UCSD-AML1 (cell line): ENCODE data around the gene MPHOSPH6.
"Not testable (repeated sequence)": the region's sequence is repeated elsewhere in the genome, so short reads cannot be mapped to it uniquely, and the experiment has no call there.

Experiments used
- DNase-seq: peaks from one replicate; lab custom pipeline; 2025; ENCODE audit not compliant: unreplicated experiment; lab: John Stamatoyannopoulos, UW

The MPHOSPH6 gene, protein sequence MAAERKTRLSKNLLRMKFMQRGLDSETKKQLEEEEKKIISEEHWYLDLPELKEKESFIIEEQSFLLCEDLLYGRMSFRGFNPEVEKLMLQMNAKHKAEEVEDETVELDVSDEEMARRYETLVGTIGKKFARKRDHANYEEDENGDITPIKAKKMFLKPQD

DNA sequence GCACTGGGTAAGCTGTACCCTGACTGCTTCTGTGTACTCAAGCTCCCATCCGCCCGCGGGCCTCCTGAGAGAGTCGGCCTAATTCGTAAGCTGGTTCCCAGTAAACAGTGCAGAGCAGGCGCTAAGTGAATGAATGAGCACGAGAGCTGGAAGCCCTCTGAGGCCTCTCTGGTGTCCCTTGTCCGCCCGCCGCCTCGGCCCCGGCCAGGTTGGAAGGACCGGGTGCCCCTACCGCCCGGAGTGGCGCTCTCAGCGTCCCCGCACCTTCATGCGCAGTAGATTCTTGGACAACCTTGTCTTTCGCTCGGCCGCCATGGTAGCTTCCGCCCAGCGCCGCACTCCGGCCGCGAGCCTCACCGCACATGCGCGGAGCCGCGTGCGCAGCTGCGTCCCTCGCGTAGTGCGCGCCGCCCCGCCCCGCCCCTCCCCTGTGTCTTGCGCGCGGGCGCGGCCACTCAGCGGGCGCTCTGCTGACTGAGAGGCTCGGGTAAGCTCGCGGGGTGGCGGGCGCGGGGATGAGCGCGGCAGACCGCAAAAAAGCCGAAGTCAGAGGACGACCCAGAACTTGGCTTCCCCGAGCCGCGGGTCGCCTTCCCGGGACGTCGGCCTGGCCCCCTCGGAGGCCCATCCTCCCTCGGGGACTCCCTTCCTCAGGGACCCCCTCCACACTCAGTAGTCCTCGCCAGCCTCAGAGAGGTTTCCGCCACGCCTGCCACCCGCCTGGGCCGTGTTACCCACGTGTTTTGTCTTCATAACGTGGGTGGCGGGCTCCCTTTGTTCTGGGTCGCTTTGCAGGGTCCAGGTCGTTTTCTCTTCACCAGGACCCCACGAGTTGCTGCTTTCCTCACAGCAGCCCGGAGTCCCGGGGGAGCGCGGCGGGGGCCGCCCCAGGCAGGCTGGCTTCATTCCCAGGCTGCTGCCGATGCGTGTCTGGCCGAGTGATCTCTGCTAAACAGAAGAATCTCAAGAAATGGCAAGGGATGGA is at the start of gene MPHOSPH6:
MPHOSPH6 (minus strand) TSS at position 364 of the 985 bp plus-strand sequence; CDS start at position 315, 49 bp downstream.
- DNase-seq = peak; percentile 95

- no peak for DNase-seq
Measured at GRCh38 chr16:82219298-82219697, 49.3 kb upstream of the MPHOSPH6 start.

GRCh38 chr16:82209314-82209713 is 39.3 kb upstream of the MPHOSPH6 start:
- not testable (repeated sequence) for DNase-seq

DNA sequence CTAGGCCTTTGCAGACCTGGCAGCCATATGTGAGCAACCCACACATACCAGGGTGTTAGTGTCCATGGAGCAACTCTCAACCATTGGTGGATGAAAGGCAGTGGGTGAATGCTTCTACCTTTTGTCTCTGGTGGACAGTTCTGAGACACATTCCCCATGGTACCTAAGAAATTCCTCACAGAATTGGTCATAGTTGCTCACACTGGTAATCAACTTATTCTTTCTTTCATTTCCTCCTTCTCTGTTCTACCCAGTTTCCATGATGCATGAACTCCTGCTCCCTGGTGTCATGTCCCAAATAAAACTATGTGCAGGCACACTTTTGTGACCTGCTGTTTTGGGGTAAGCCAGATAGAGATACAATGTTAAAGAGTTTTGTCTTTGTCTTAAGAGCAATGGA is 33.2 kb upstream of the MPHOSPH6 start:
- no peak for DNase-seq

- DNase-seq = no peak
Measured at GRCh38 chr16:82201926-82202325, 31.9 kb upstream of the MPHOSPH6 start.

GRCh38 chr16:82201351-82201750 is 31.3 kb upstream of the MPHOSPH6 start:
- no peak for DNase-seq

GRCh38 chr16:82199209-82199608 is 29.2 kb upstream of the MPHOSPH6 start:
- DNase-seq = no peak

DNA sequence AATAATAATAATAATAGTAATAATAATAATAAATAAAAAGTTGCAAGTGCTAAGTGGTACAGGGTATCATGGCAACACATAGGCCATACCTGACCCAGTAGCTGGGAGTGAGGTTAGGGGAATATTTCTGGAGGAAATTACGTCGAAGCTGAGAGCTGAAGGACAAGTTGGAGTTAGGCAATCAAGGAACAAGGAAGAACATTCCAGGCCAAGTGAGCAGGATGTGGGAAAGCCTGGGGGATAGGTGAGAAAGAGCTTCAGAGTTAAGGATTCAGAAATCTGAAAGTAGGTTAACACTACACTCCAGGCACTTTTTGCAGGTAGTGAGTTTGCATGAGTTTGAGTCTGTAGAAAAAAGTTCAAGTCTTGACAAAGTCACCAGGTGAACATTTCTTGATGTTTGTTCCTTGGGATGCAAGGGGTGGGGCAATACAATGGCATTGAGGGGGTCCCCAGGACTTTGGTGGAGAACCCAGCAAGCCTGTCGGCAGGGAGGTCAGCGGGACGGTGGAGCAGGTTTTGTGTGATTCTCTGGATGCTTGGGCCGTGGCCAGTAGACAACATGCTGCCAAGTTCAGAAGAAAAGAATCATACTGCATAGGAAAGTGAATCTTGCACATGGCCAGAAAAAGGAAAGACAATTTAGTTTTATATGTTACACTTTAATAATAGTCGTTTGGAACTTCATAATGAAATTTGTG is 27.7 kb upstream of the MPHOSPH6 start:
- DNase-seq = no peak

- no peak for DNase-seq
Measured at GRCh38 chr16:82195917-82196494, 26.0 kb upstream of the MPHOSPH6 start.

DNA sequence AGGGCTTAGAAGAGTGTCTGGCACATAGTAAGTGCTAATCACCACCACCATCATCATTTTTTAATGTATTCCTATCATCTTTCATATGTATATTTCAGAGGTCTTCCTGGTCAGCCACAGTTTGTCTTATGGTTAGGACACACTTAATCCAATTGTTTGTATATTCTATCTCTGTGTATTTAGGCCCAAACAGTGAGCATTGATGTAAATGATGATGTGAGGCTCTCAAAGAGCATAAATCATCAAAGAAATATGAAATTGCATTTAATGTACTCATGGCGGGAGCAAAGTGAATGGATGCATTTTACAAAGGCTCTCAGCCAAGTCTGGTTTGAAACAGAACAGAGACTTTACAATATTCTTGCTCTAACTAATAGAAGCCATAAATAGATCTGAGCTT is 24.1 kb upstream of the MPHOSPH6 start:
- no peak for DNase-seq

DNA sequence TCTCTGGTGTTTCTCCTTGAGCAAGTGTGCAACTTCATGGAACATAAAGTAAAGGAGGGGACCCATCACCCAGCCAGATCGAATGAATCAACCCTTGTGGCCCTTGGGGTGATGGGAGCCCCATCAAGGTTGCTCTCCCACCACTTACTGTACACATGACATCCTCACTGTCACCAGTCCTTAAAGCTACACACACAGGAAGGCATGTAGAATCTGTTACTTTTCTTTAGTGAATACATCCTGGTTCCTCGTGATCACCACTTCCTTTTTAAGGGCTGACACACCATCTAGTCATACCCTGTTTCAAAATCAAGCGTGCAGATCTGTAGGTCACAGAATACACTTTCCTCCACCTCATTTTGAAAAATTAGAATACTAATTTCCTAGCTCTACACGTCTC is 22.6 kb upstream of the MPHOSPH6 start:
- DNase-seq = no peak

GRCh38 chr16:82190386-82190785 is 20.4 kb upstream of the MPHOSPH6 start:
- no peak for DNase-seq

DNA sequence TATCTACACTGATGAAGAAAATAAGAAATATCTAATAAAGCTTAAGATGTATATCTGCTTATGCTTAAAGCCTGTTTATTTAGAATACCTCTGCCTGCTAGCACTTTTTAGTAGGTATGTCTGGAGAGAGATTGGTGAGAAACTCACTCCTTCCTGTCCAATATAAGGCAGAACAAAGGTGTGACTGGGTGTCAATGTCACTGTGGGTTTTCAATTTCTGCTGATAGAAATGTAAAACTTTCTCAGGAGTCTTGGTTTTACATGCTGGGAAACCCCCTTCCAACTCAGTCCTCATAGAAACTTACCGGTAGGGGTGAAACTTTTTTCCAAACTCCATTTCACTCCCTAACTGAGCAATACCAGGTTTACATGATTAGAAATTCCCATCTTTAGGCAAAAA is 17.8 kb upstream of the MPHOSPH6 start:
- DNase-seq = no peak

DNA sequence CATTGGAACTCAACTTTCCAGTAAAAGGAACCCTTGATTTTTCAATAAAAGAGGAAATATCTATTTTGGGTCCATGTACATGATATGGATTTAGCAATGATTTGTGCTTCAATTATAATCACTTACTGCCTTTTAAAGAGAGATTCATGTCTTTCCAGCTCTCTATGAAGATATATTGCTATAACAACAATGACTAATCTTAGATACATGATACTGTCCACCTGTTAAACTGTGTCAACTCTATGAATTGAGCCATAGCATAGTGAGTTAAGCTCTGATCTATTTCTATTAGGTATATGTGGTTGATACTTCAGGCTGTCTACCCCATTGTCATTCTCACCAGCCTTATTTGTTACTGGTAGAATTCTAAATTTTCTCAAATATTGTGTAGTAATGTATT is 15.0 kb upstream of the MPHOSPH6 start:
- DNase-seq = no peak

DNA sequence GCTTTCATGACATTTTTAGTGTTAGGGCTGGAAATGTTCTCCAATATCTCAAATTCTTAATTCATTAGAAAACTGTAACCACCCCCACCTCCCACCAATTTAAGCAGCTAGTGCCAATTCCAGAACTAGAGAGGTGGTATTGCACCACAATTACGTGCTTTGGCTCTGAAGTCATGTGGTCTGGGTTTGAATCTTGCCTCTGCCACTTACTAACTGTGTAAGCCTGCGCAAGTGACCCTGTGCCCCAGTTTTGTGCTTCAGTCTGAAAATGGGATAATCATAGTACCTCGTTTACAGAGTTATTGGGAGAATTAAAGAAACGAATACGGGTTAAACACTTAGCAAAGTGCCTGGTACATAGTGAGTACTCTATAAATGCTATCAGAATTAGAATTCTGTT is 14.2 kb upstream of the MPHOSPH6 start:
- DNase-seq = no peak

DNA sequence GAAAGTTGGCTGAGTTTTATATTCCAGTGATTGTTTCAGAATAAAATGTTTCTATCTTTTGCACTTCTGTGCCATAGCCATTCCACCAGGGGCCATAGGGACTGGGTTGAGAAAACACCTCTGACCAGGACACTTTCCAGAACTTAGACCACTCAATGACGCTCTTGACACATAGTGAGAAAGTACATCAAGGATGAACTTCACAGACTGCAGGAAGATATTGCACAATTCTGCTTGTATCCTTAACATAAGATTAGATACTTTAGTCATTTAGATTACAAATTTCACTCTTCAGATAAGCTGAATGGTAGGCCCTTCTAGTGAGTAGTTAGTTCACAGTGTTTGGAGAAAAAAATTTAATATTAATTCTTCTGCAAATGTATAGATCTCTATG is 13.0 kb upstream of the MPHOSPH6 start:
- DNase-seq = no peak

DNA sequence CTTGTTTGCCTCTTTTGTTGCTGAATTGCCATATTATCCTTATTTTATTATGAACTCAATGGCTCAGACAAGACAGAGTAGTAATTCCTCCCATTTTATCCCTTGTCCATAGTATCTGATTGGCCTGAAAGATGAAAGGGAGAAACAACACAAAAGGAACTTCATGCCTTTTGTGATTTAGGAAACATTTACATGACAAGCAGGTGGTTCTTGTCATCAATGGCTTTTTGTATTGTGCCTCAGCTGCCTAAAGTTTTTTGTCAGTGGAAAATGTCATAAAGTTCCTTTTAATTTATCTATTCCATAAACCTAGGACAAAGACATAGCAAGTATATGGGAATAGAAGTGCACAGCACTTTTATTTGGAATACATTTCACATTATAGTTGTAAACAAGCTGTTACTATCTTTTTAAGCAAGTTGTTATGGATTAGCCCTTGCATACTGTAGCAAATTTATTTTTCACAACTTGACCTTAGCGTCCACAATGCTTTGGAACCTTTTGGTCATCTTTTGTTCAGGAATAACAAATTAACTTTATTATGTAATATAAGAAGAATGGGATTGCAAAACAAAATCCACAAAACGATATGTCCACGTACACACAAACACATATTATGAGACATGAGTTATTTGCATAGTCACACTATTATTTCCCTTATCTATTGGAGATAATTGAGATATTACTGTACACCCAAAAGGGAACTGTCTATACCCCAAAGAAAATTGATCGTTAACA is 12.4 kb upstream of the MPHOSPH6 start:
- no peak for DNase-seq

- DNase-seq = no peak
Measured at GRCh38 chr16:82181461-82182185, 11.6 kb upstream of the MPHOSPH6 start.

GRCh38 chr16:82178352-82178751 is 8.3 kb upstream of the MPHOSPH6 start:
- no peak for DNase-seq

DNA sequence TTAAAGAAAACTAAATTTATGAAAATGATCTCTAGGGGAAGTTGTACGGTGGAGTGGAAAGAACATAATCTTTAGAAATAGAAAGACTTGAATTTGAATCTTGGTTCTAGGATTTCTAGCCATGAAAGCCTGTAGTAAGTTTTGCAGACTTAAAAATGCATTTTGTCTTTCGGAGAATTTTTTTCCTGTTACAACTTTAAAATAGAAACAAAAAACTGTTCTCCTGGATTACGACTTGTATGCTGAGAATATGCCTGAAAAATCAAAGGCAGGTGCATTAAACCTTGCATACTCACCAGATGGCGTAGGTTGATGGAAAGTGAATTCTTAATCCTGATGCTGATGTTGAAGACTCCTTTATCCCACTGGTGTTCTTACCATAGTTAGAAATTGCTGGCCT is 7.5 kb upstream of the MPHOSPH6 start:
- no peak for DNase-seq
